K562 (cell line): ENCODE data around the gene DNAJC18. TPM values are rescaled to one million over a fixed set of nuclear protein-coding genes. Genes with fewer than 3 reads are reported as not detected.

Experiments used
- ATAC-seq: fragments of 200-7000 bp; cut with Tn5 transposase; 3 replicates; pipeline ENCODE4 v1.9.1; 2020; ENCODE audit warnings: moderate library complexity
- BruUV-seq: library from RNA; stranded (reverse); fragments of 400-500 nt; replicated peaks from 2 replicates; lab custom pipeline; 2021; lab: Mats Ljungman, UMichigan
- CTCF ChIA-PET: fragments of 300-600 bp; formaldehyde crosslinking; extraction: SDS; loops from one replicate; lab custom pipeline; 2021; ENCODE audit warnings: low intra/inter-chr PET ratio; lab: Yijun Ruan, JAX
- POLR2A ChIA-PET: fragments of 300-600, 350-650 bp; sonication (Branson Sonifier 250); formaldehyde crosslinking; extraction: SDS; loops from one replicate; lab custom pipeline; 2021; ENCODE audit warnings: antibody characterized with exemption, inconsistent platforms; lab: Yijun Ruan, JAX
- DNase-seq, 4 experiments: peaks; one replicate each; pipeline versions ENCODE4 v3.0.0 to v3.0.0-alpha.2; 2011 to 2018; ENCODE audit warnings: low spot score in 3 of 4, mixed read lengths in 3 of 4; ENCODE audit errors: extremely low read depth in 1 of 4
- FAIRE-seq: peaks from 2 replicates; lab custom pipeline; 2011; peaks lifted over from hg19 to GRCh38; lab: Jason Lieb, UNC
- H2AFZ ChIP-seq: 2 replicates; pipeline ENCODE4 v1.6.0; 2011; ENCODE audit warnings: low read depth, low read length, control low read depth, inconsistent platforms
- H3K27ac ChIP-seq: fragments of 200-600 bp; 3 replicates; pipeline ENCODE4 v1.8.0; 2011; ENCODE audit warnings: low read depth, mild to moderate bottlenecking, control low read depth, inconsistent platforms, low read length, moderate library complexity, mixed read lengths; ENCODE audit errors: extremely low read depth
- H3K27me3 ChIP-seq, 2 experiments: fragments of 300-600 bp in 1 of 2; 2 replicates in 1 of 2; 3 replicates in 1 of 2; pipeline versions ENCODE4 v1.6.0 to v1.8.0; 2011; ENCODE audit warnings: inconsistent platforms in 2 of 2, low read length in 2 of 2, mild to moderate bottlenecking in 1 of 2, mixed read lengths in 1 of 2, moderate library complexity in 1 of 2; ENCODE audit not compliant: control insufficient read depth in 2 of 2, insufficient read depth in 2 of 2
- H3K36me3 ChIP-seq: fragments of 300-600 bp; 3 replicates; pipeline ENCODE4 v1.8.0; 2011; ENCODE audit warnings: mild to moderate bottlenecking, low read length, inconsistent platforms; ENCODE audit not compliant: control insufficient read depth, insufficient read depth
- H3K4me1 ChIP-seq, 2 experiments: fragments of 200-600 bp in 1 of 2; replicated peaks in 1 of 2; 2 replicates in 1 of 2; 3 replicates in 1 of 2; pipeline versions ENCODE4 v1.5.1 to v1.8.0; 2011; ENCODE audit warnings: inconsistent platforms in 2 of 2, low read length in 2 of 2, mild to moderate bottlenecking in 1 of 2, mixed read lengths in 1 of 2, moderate library complexity in 1 of 2; ENCODE audit not compliant: control insufficient read depth in 2 of 2, insufficient read depth in 2 of 2
- H3K4me2 ChIP-seq: 2 replicates; pipeline ENCODE4 v1.6.1; 2011; ENCODE audit warnings: low read length, control low read depth, inconsistent platforms, mixed read lengths; ENCODE audit not compliant: insufficient read depth
- H3K4me3 ChIP-seq: fragments of 200-600 bp; sonication (generic), shearing (Covaris generic); 2 replicates; pipeline ENCODE4 v1.5.1; 2016; ENCODE audit warnings: control low read depth, inconsistent platforms
- H3K79me2 ChIP-seq: fragments of 200-600 bp; 3 replicates; pipeline ENCODE4 v1.8.0; 2011; ENCODE audit warnings: low read length, inconsistent platforms; ENCODE audit not compliant: control insufficient read depth, insufficient read depth
- H3K9ac ChIP-seq, 2 experiments: 2 replicates each; pipeline versions ENCODE4 v1.6.0 to v1.6.1; 2011; ENCODE audit warnings: low read depth in 2 of 2, low read length in 2 of 2, control low read depth in 1 of 2, inconsistent platforms in 1 of 2, mild to moderate bottlenecking in 1 of 2, mixed read lengths in 1 of 2; ENCODE audit not compliant: insufficient read depth in 1 of 2
- H3K9me1 ChIP-seq: one replicate; pipeline ENCODE4 v1.6.0; 2011; ENCODE audit warnings: inconsistent platforms, mild to moderate bottlenecking, low read length, moderate library complexity; ENCODE audit not compliant: control insufficient read depth, insufficient read depth
- H3K9me3 ChIP-seq: replicated peaks from 2 replicates; pipeline ENCODE4 v1.5.1; 2011; ENCODE audit warnings: low read depth, low read length, inconsistent platforms; ENCODE audit not compliant: control insufficient read depth, insufficient read depth
- H4K20me1 ChIP-seq: replicated peaks from 2 replicates; pipeline ENCODE4 v1.6.1; 2011; ENCODE audit warnings: low read length, inconsistent platforms, mixed read lengths; ENCODE audit not compliant: control insufficient read depth, insufficient read depth
- BCL6 ChIP-seq: fragments of 250-450 bp; sonication (Bioruptor Pico); IDR thresholded peaks from 2 replicates; pipeline ENCODE4 v1.4.0; 2020
- CBX1 ChIP-seq: sonication (generic); IDR thresholded peaks from 2 replicates; pipeline ENCODE4 v1.6.1; 2016; ENCODE audit warnings: antibody characterized with exemption, low read depth, mild to moderate bottlenecking
- ETS2 ChIP-seq: IDR thresholded peaks from 2 replicates; pipeline ENCODE4 v1.6.1; 2016; ENCODE audit warnings: borderline replicate concordance, missing genetic modification characterization, mild to moderate bottlenecking, moderate library complexity, missing compliant biosample characterization; ENCODE audit not compliant: poor library complexity, severe bottlenecking
- MTA3 ChIP-seq: fragments of 450-650 bp; formaldehyde crosslinking; IDR thresholded peaks from 2 replicates; pipeline ENCODE4 v1.6.1; 2017; ENCODE audit warnings: mild to moderate bottlenecking, borderline replicate concordance
- NR1H2 ChIP-seq: sonication (generic); formaldehyde crosslinking; IDR thresholded peaks from 2 replicates; pipeline ENCODE4 v1.4.0; 2020; ENCODE audit warnings: mild to moderate bottlenecking, missing genetic modification reagents
- PCBP1 ChIP-seq: fragments of 200-400 bp; formaldehyde crosslinking; IDR thresholded peaks from 2 replicates; pipeline ENCODE4 v1.6.1; 2018; ENCODE audit warnings: mild to moderate bottlenecking, low read depth, low read length; ENCODE audit not compliant: poor library complexity, severe bottlenecking
- RBFOX2 ChIP-seq: fragments of 200-400 bp; formaldehyde crosslinking; IDR thresholded peaks from 2 replicates; pipeline ENCODE4 v1.6.1; 2017; ENCODE audit warnings: low read depth, mild to moderate bottlenecking, low read length, moderate library complexity
- SMARCA5 ChIP-seq: fragments of 450-650 bp; IDR thresholded peaks from 2 replicates; pipeline ENCODE4 v1.6.1; 2016
- ZNF717 ChIP-seq: fragments of 250-450 bp; sonication (Bioruptor Pico); IDR thresholded peaks from 2 replicates; pipeline ENCODE4 v1.5.0; 2021
- WGBS: fragments of 100-300 bp; shearing (Covaris generic); methylation state at CpG from one replicate; pipeline ENCODE4 v1.1.6; 2016; ENCODE audit warnings: low coverage, mixed read lengths; ENCODE audit not compliant: insufficient coverage; ENCODE audit errors: missing lambda C conversion rate; 5-methylcytosine and 5-hydroxymethylcytosine counted together
- in situ Hi-C: fragments of 300-500 bp; cut with MboI; formaldehyde crosslinking; loops from 4 replicates; pipeline ENCODE4 v1.15.0; 2018; ENCODE audit warnings: inconsistent platforms, mixed read lengths
- intact Hi-C: fragments of 100-400 bp; cut with micrococcal nuclease; formaldehyde crosslinking; loops from 2 replicates; pipeline ENCODE4 v1.14.2; 2022
- polyA plus RNA-seq, 8 experiments: library from polyadenylated mRNA; depleted of rRNA in 4 of 8; stranded (reverse) in 5 of 8; unstranded in 3 of 8; fragments of >200 nt; fragmentation: Nextera tagmentation in 2 of 8; fragmentation: Illumina TruSeq in 1 of 8; extraction: Ambion mirVana in 2 of 8; extraction: Trizol in 1 of 8; gene quantifications; 2 replicates each; pipeline versions ENCODE4 v1.2.1 to v1.2.3, GENCODE V29; 2011 to 2014; ENCODE audit warnings: inconsistent platforms in 1 of 8, missing spikeins in 1 of 8
- total RNA-seq, 7 experiments: library from RNA; depleted of rRNA in 6 of 7; stranded (reverse); fragments of >200 nt in 6 of 7; fragmentation: Illumina TruSeq in 2 of 7; extraction: Trizol in 2 of 7; gene quantifications; 2 replicates each; pipeline versions ENCODE4 v1.2.1 to v1.2.3, GENCODE V29; 2011 to 2021; ENCODE audit warnings: low replicate concordance in 1 of 7

The DNAJC18 gene
- total and polyA plus RNA-seq, 9 of the 15 experiments (the other 6 are each of a cell fraction or from before 2014, with no cell fraction given), result 1.5 to 13.3 (median 7.5) TPM

DNA sequence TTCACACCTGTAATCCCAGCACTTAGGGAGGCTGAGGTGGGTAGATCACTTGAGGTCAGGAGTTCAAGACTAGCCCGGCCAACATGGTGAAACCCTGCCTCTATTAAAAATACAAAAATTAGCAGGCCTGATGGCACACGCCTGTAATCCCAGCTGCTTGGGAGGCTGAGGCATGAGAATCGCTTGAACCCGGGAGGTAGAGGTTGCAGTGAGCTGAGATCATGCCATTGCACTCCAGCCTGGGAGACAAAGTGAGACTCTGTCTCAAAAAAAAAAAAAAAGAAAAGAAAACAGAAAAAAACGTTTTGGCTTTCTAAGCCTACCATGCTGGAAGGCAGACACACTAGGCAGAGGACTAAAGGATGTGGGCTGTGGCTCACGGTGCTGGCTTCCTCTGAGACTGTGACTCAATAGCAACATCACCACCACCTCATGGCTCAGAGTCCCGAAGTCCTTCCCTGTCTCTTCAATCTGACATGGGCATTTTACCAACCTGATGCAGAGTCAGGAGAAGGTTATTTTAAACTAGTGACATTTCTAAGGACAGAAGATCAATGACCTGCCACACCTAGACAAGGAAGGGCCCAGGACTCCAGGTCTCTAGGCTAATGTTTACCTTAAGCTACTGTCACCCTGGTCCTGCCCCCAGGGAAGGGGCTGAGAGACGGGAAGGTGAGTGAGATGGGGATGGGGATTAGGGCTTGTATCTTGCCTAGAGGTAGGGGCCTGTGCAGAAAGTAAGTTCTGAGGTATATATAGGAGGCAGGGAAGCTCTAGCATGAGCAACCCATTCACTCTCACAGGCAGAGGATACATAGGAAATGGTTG is 19.5 kb upstream of the DNAJC18 start:
- Histone ChIP-seq H3K9me1 (peaks cover 3% of the 10 kb centered on the region), H3K4me3 (no peak overlapping the region), H3K27me3 (no peaks in the 10 kb centered on the region), H3K36me3 (no peaks in the 10 kb centered on the region), H3K4me2 (no peak overlapping the region), H4K20me1 (no peaks in the 10 kb centered on the region), H3K27ac (no peak overlapping the region), H3K4me1 (peaks cover 0 to 13% of the 10 kb centered on the region in 2 experiments; a peak in 2 of 5 replicates), H2AFZ (peak overlapping the region; percentile 71), H3K9me3 (no peaks in the 10 kb centered on the region), H3K79me2 (no peaks in the 10 kb centered on the region), H3K9ac (no peak overlapping the region)
- FAIRE-seq (no peak), ATAC-seq (peak; percentile 14; the same call in 1 of the 3 replicates), DNase-seq (no peak)
- POLR2A ChIA-PET, result interaction anchor here (1.0 kb wide), 1 partner anchor 19 kb away, joined by 3 read pairs; the partner anchor contains the start of gene DNAJC18
- WGBS, result 43% methylated on average over 8 of the region's 8 CpGs
- BruUV-seq, result no TSS peak
- no peak for TF ChIP-seq RBFOX2
- no peak for TF ChIP-seq ETS2
- no peak for TF ChIP-seq BCL6 (CRISPR knock-in tag)
- TF ChIP-seq NR1H2, result no peak
- no peak for TF ChIP-seq CBX1
- no peak for TF ChIP-seq SMARCA5
- TF ChIP-seq MTA3, result no peak
- TF ChIP-seq PCBP1, result no peak
- TF ChIP-seq ZNF717 (CRISPR knock-in tag), result no peak
- in situ Hi-C loops (no loop called here), intact Hi-C loops (no loop called here)
- CTCF ChIA-PET, result no interaction called here
